ENCODE results near the gene BAIAP2.
"Not testable (repeated sequence)": the region's sequence is repeated elsewhere in the genome, so short reads cannot be mapped to it uniquely, and the experiment has no call there.

BAIAP2 gene

GRCh38 chr17:81022344-81022676 is 12.6 kb upstream of the BAIAP2 start:
- no peak for DNase-seq

GRCh38 chr17:81025065-81025740 is 9.7 kb upstream of the BAIAP2 start:
- no peak for DNase-seq

- DNase-seq: no peak
Measured at GRCh38 chr17:81025741-81026129, 9.2 kb upstream of the BAIAP2 start.

- DNase-seq: no peak
Measured at GRCh38 chr17:81026266-81027036, 8.5 kb upstream of the BAIAP2 start.

GRCh38 chr17:81027038-81027437 is 7.9 kb upstream of the BAIAP2 start:
- DNase-seq: no peak

GRCh38 chr17:81027591-81028505 is 7.1 kb upstream of the BAIAP2 start:
- DNase-seq: no peak

- no peak for DNase-seq
Measured at GRCh38 chr17:81028506-81028858, 6.5 kb upstream of the BAIAP2 start.

- no peak for DNase-seq
Measured at GRCh38 chr17:81029859-81030258, 5.1 kb upstream of the BAIAP2 start.

GRCh38 chr17:81030312-81030711 is 4.6 kb upstream of the BAIAP2 start:
- not testable (repeated sequence) for DNase-seq

GRCh38 chr17:81030741-81031565 is 4.0 kb upstream of the BAIAP2 start:
- no peak for DNase-seq

GRCh38 chr17:81031566-81032550 is 3.1 kb upstream of the BAIAP2 start:
- no peak for DNase-seq

- DNase-seq: no peak
Measured at GRCh38 chr17:81032641-81033480, 2.1 kb upstream of the BAIAP2 start.

- no peak for DNase-seq
Measured at GRCh38 chr17:81033535-81034167, 1.3 kb upstream of the BAIAP2 start.

- DNase-seq: no peak
Measured at GRCh38 chr17:81034168-81034777, 678 bp upstream of the BAIAP2 start.

GRCh38 chr17:81035521-81036196 is 708 bp downstream of the BAIAP2 start:
- DNase-seq: peak; percentile 28

- no peak for DNase-seq
Measured at GRCh38 chr17:81036197-81036941, 1.4 kb downstream of the BAIAP2 start.

GRCh38 chr17:81037026-81037797 is 2.3 kb downstream of the BAIAP2 start:
- DNase-seq: no peak

All from NCI-H226 (cell line).